PFSK-1 (cell line): Measurements from ENCODE around the gene CLDND1.

ENCODE experiments used
- FOXP2 ChIP-seq: optimal IDR thresholded peaks from 2 replicates; pipeline ENCODE3; 2011; ENCODE audit warnings: borderline replicate concordance, control low read depth, inconsistent platforms; ENCODE audit not compliant: insufficient read depth; ENCODE audit errors: extremely low read length, extremely low read depth
- TAF1 ChIP-seq: IDR thresholded peaks from 2 replicates; pipeline ENCODE4 v1.6.1; 2012; ENCODE audit warnings: low read length, control low read depth, borderline replicate concordance; ENCODE audit not compliant: insufficient read depth
- TF ChIP-seq, protein P1 (sequence below), 2 experiments: IDR thresholded peaks; 2 replicates each; pipeline versions ENCODE4 v1.6.1 to v1.8.0; 2011 to 2012; ENCODE audit warnings: low read depth in 2 of 2, low read length in 2 of 2, control low read depth in 1 of 2, inconsistent platforms in 1 of 2, mild to moderate bottlenecking in 1 of 2, moderate library complexity in 1 of 2; ENCODE audit not compliant: insufficient read depth in 1 of 2

DNA sequence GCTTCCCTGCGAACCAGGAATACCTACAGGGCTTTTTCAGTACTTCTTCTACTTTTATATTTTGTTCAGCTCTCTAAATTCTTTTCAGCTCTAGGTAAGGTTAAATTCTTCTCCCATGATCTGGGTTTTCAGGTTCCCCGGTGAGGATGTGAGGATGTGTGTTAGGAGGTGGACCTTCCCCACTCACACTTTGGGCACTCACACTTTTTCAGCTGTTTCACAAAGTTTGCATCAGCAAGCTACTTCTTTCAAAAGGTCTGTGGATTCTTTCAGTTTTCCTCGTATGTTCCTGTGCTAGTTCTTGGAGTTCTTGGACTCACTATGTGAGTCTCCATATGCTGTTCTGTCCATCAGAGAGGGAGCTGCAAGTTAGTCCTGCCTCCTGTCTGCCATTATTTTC, 39.1 kb downstream of the CLDND1 start:
- TF ChIP-seq TAF1 (no peak), FOXP2 (no peak)
- TF ChIP-seq, protein P1, sequence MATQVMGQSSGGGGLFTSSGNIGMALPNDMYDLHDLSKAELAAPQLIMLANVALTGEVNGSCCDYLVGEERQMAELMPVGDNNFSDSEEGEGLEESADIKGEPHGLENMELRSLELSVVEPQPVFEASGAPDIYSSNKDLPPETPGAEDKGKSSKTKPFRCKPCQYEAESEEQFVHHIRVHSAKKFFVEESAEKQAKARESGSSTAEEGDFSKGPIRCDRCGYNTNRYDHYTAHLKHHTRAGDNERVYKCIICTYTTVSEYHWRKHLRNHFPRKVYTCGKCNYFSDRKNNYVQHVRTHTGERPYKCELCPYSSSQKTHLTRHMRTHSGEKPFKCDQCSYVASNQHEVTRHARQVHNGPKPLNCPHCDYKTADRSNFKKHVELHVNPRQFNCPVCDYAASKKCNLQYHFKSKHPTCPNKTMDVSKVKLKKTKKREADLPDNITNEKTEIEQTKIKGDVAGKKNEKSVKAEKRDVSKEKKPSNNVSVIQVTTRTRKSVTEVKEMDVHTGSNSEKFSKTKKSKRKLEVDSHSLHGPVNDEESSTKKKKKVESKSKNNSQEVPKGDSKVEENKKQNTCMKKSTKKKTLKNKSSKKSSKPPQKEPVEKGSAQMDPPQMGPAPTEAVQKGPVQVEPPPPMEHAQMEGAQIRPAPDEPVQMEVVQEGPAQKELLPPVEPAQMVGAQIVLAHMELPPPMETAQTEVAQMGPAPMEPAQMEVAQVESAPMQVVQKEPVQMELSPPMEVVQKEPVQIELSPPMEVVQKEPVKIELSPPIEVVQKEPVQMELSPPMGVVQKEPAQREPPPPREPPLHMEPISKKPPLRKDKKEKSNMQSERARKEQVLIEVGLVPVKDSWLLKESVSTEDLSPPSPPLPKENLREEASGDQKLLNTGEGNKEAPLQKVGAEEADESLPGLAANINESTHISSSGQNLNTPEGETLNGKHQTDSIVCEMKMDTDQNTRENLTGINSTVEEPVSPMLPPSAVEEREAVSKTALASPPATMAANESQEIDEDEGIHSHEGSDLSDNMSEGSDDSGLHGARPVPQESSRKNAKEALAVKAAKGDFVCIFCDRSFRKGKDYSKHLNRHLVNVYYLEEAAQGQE (IDR thresholded peaks at IDR 0.05; ENCODE audit: insufficient read depth in 1 of 2, low read depth in 2 of 2, low read length in 2 of 2) = no peak
